ENCODE results near the gene TFF3. TPM values are rescaled to one million over a fixed set of nuclear protein-coding genes. Genes with fewer than 3 reads are reported as not detected.

TFF3 gene
- total RNA-seq, 4 donors from 2014 or later = 3.6 to 16.8 (median 8.7) TPM

DNA sequence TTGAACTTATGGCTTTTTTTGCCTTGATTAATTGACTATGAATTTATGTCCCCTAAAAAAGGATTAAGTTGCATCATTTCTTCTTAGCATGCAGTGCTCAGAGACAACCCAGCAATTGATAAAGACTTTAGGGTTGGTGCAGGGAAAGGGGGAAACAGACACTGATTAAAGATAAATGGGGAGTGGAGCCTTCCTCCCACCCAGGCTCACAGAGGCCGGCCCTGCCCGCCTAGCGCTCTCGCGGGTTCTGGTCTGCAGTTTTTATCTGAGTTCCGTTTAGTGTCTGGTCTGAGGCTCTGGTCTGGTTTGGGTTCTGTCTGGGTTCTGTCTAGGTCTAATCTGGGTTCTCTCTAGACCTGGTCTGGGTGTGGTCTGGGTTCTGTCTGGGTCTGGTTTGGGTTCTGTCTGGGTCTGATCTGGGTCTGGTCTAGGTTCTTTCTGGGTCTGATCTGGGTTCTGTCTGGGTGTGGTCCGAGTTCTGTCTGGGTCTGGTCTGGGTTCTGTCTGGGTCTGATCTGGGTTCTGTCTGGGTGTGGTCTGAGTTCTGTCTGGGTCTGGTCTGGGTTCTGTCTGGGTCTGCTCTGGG lies 48.1 kb downstream of the TFF3 start:
- DNase-seq (ENCODE audit: low spot score in 2 of 2) = no peak
- intact Hi-C loops (cut with DNase I; ENCODE audit: low total_unique reads) = no loop called here
- WGBS, 2 donors = 80 to 81% methylated on average over 7 of the region's 7 CpGs

DNA sequence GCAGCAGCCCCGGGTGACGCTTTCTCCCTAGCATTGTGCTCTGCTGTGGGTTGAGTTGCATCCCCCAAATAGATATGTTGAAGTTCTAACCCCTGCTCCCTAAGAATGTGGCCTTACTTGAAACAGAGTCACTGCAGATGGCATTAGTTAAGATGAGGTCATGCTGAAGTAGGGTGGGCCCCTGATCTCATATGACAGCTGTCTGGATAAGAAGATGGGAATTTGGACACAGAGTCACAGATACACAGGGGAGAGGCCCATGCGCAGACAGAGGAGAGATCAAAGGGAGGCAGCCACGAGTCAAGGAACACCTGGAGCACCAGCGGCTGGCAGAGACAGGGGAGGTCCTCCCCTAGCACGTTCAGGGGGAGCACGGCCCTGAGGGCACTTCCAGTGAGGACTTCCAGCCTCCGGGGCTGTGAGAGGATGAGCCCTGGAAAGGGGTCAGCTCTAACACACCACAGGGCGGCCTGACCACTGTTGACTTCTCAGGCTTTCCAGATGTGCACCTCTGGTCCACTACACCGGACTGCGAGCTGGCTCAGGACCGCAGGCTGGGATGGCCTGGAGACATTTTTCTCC lies 49.9 kb downstream of the TFF3 start:
- no peak for TF ChIP-seq POLR2A (IDR thresholded peaks at IDR 0.05)
- TF ChIP-seq, protein P1, sequence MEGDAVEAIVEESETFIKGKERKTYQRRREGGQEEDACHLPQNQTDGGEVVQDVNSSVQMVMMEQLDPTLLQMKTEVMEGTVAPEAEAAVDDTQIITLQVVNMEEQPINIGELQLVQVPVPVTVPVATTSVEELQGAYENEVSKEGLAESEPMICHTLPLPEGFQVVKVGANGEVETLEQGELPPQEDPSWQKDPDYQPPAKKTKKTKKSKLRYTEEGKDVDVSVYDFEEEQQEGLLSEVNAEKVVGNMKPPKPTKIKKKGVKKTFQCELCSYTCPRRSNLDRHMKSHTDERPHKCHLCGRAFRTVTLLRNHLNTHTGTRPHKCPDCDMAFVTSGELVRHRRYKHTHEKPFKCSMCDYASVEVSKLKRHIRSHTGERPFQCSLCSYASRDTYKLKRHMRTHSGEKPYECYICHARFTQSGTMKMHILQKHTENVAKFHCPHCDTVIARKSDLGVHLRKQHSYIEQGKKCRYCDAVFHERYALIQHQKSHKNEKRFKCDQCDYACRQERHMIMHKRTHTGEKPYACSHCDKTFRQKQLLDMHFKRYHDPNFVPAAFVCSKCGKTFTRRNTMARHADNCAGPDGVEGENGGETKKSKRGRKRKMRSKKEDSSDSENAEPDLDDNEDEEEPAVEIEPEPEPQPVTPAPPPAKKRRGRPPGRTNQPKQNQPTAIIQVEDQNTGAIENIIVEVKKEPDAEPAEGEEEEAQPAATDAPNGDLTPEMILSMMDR (IDR thresholded peaks at IDR 0.05) = no peak
- intact Hi-C loops (cut with DNase I; ENCODE audit: low total_unique reads) = no loop called here
- WGBS, 2 donors = 71 to 79% methylated on average over 12 of the region's 12 CpGs
- H3K4me3 ChIP-seq (ENCODE audit: low read depth, poor library complexity, severe bottlenecking) = no peak overlapping the region
- no peak for DNase-seq (ENCODE audit: low spot score in 2 of 2)

More for the DNA sequence above, 48.1 kb downstream of the TFF3 start:
- no peak overlapping the region for H3K4me3 ChIP-seq (ENCODE audit: low read depth, poor library complexity, severe bottlenecking)
- TF ChIP-seq, protein P1 (IDR thresholded peaks at IDR 0.05) = no peak
- TF ChIP-seq POLR2A (IDR thresholded peaks at IDR 0.05) = no peak

DNA sequence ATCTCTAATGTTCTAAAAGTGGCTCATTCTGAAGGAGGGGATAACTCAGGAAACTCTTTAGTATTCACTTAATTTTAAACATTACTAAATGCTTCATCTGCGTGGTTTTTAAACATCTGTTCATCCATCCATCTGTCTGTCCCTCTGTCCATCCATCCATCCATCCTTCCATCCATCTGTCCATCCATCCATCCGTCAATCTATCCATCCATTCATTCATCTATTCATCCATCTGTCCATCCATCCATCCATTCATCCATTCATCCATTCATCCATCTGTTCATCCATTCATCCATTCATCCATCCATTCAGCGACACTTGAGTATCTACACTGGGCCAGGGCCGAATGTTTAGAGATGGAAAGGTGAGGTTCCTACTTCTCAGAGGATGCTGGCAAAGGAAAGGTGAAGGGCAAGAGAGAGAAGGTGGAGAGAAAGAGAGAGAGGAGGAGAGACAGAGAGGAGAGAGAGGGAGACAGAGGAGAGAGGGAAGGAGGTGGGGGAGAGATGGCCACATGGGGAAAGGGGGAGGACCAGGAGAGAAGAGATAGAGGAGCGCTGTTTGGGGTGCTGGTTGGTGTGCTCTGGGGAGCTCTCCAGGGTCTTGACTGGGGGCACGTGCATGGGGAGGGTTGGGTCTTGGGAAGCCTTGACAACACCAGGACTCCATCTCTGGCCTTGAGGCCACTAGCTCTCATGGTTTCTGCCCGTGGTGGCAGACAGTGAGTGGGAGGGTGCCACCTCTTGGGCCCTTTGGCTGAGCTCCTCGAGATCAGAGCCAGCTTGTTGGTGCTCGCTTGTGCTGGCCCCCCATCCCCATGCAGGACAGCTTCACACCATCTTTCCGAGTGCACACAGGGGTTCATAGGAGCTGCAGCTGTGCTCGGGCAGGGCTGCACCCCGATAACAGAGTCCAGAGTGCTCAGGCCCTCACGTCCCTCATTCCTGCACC lies 50.7 kb downstream of the TFF3 start:
- no peak for DNase-seq (ENCODE audit: low spot score in 2 of 2)
- intact Hi-C loops (cut with DNase I; ENCODE audit: low total_unique reads) = no loop called here
- no peak for TF ChIP-seq POLR2A (IDR thresholded peaks at IDR 0.05)
- TF ChIP-seq, protein P1 (IDR thresholded peaks at IDR 0.05) = no peak
- 82 to 86% methylated on average over 12 to 13 of the region's 13 CpGs for WGBS, 2 donors
- H3K4me3 ChIP-seq (ENCODE audit: low read depth, poor library complexity, severe bottlenecking) = no peak overlapping the region

DNA sequence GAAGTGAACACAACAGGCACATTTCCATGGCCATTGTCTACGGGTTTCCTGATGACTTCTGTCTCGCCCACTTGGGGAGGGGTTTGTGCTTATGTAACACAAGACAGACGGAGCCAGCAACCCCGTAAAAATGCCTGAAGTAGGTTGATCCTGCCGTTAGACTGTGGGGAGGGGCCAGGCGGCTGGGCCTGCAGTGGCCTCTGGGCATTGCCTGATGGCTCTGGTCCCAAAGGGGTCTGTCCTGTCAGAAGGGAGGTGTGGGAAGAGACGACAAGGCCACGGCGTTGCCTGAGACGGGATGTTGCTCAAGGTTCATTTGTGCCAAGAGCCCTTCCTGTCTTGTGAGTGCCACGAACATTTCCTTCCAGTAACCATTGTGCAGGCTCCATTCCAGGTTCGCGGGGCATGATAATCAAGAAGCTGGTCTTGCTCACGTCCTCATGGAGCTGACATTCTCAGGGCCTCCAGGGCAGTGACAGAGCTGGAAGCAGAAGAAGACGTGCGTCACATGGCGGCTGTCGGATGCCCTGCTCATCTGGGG lies 51.5 kb downstream of the TFF3 start:
- WGBS, 2 donors = 33 to 44% methylated on average over 18 of the region's 18 CpGs
- TF ChIP-seq POLR2A (IDR thresholded peaks at IDR 0.05) = no peak
- TF ChIP-seq, protein P1 (IDR thresholded peaks at IDR 0.05) = no peak
- DNase-seq (ENCODE audit: low spot score in 2 of 2) = peak; percentile 55 to 91
- intact Hi-C loops (cut with DNase I; ENCODE audit: low total_unique reads) = no loop called here
- H3K4me3 ChIP-seq (ENCODE audit: low read depth, poor library complexity, severe bottlenecking) = no peak overlapping the region

DNA sequence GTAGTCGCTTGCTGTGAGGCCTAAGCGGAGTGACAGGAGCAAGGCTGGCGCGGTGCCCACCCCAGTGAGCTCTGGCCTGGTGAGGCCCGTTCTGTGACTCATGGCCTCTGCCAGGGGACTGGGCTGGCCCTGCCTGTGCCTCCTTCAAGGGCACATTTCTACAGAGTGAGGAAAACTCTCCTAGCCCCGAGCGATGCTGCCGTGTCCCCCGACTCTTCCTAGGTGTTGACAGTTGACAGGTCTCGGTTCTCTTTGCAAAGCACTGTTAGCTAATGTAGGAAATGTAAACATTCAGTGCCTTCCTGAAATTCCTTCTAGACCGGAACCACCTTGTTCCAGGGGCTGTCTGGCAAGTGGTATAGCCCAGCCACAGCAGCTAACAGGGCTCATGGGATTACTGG lies 52.4 kb downstream of the TFF3 start:
- TF ChIP-seq, protein P1 (IDR thresholded peaks at IDR 0.05) = no peak
- TF ChIP-seq POLR2A (IDR thresholded peaks at IDR 0.05) = no peak
- intact Hi-C loops (cut with DNase I; ENCODE audit: low total_unique reads) = no loop called here
- no peak overlapping the region for H3K4me3 ChIP-seq (ENCODE audit: low read depth, poor library complexity, severe bottlenecking)
- DNase-seq (ENCODE audit: low spot score in 2 of 2) = peak; percentile 51 to 92
- WGBS, 2 donors = 26 to 48% methylated on average over 11 of the region's 11 CpGs

All from lower leg skin (tissue), 4 donors.